ENCODE results near the gene EEFSEC. TPM values are rescaled to one million over a fixed set of nuclear protein-coding genes. Genes with fewer than 3 reads are reported as not detected.

EEFSEC gene
- total RNA-seq, 1 donor from 2014 or later: 7.1 TPM

DNA sequence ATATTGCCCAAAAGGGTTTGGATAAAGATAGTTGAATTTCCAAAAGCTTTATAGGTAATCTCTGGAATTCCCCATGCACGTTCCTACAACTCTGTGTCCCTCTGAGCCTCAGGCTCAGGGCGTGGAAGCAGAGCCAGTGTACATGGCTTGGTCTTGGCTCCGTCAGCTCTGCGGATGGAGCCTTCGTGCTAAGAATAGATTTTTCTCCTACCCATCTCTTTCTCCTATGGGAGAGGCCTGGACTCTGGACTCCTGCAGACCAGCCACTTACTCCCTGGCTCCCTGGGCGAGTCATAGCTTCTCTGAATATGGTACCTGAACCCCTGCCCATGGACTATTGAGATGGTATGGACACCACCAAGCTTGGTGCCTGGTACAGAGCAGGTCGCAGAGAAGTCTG lies 99.9 kb downstream of the EEFSEC start:
- H3K27me3 Mint-ChIP-seq (ENCODE audit: unreplicated experiment): peaks cover 6% of the 10 kb centered on the region
- no peaks in the 10 kb centered on the region for H3K36me3 Mint-ChIP-seq (ENCODE audit: low read depth, unreplicated experiment)
- H3K4me1 Mint-ChIP-seq (ENCODE audit: unreplicated experiment): peaks cover 36% of the 10 kb centered on the region
- DNase-seq (ENCODE audit: low spot score): no peak
- no peak overlapping the region for H3K27ac Mint-ChIP-seq (ENCODE audit: unreplicated experiment)
- H3K9me3 Mint-ChIP-seq (ENCODE audit: unreplicated experiment): no peaks in the 10 kb centered on the region
- TF ChIP-seq, protein P1, sequence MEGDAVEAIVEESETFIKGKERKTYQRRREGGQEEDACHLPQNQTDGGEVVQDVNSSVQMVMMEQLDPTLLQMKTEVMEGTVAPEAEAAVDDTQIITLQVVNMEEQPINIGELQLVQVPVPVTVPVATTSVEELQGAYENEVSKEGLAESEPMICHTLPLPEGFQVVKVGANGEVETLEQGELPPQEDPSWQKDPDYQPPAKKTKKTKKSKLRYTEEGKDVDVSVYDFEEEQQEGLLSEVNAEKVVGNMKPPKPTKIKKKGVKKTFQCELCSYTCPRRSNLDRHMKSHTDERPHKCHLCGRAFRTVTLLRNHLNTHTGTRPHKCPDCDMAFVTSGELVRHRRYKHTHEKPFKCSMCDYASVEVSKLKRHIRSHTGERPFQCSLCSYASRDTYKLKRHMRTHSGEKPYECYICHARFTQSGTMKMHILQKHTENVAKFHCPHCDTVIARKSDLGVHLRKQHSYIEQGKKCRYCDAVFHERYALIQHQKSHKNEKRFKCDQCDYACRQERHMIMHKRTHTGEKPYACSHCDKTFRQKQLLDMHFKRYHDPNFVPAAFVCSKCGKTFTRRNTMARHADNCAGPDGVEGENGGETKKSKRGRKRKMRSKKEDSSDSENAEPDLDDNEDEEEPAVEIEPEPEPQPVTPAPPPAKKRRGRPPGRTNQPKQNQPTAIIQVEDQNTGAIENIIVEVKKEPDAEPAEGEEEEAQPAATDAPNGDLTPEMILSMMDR (IDR thresholded peaks at IDR 0.05; ENCODE audit: unreplicated experiment): no peak
- H3K4me3 Mint-ChIP-seq (ENCODE audit: unreplicated experiment): no peak overlapping the region

- H3K4me3 Mint-ChIP-seq (ENCODE audit: unreplicated experiment): peak overlapping the region; percentile 23
These were observed 100.8 kb downstream of the EEFSEC start for GRCh38 chr3:128254066-128254590.

GRCh38 chr3:128254967-128255366 lies 101.7 kb downstream of the EEFSEC start:
- Mint-ChIP-seq H3K4me1 (ENCODE audit: unreplicated experiment) (peaks cover 34% of the 10 kb centered on the region), H3K4me3 (ENCODE audit: unreplicated experiment) (no peak overlapping the region), H3K36me3 (ENCODE audit: low read depth, unreplicated experiment) (no peaks in the 10 kb centered on the region), H3K27me3 (ENCODE audit: unreplicated experiment) (peaks cover 8% of the 10 kb centered on the region), H3K27ac (ENCODE audit: unreplicated experiment) (no peak overlapping the region), H3K9me3 (ENCODE audit: unreplicated experiment) (no peaks in the 10 kb centered on the region)
- TF ChIP-seq, protein P1 (IDR thresholded peaks at IDR 0.05; ENCODE audit: unreplicated experiment): no peak
- DNase-seq (ENCODE audit: low spot score): no peak

More at GRCh38 chr3:128254066-128254590, 100.8 kb downstream of the EEFSEC start:
- Mint-ChIP-seq H3K36me3 (ENCODE audit: low read depth, unreplicated experiment) (no peaks in the 10 kb centered on the region), H3K4me1 (ENCODE audit: unreplicated experiment) (peaks cover 34% of the 10 kb centered on the region), H3K27ac (ENCODE audit: unreplicated experiment) (no peak overlapping the region), H3K27me3 (ENCODE audit: unreplicated experiment) (peaks cover 8% of the 10 kb centered on the region), H3K9me3 (ENCODE audit: unreplicated experiment) (no peaks in the 10 kb centered on the region)
- TF ChIP-seq, protein P1 (IDR thresholded peaks at IDR 0.05; ENCODE audit: unreplicated experiment): no peak
- no peak for DNase-seq (ENCODE audit: low spot score)

- H3K27ac Mint-ChIP-seq (ENCODE audit: unreplicated experiment): no peak overlapping the region
These were observed 102.8 kb downstream of the EEFSEC start for GRCh38 chr3:128256131-128256530.

DNA sequence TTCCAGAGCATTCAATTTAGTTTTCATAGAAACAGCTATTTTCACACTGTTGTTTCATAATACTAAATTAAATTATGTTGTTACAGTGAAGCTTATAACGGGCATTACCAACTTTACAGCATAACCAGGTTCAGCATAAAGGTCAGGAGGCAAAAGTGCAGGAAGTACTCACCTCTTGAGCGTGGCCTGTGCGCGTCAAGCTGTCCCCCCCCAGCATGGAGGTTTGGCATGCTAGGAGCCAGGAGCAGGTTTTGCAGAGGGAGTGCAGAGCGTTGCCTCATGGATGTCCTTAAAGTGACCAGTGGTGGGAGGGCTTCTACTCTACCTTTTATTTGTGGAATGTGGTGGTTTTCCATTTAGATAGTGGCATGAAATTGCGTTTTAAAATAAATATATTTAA lies 104.4 kb downstream of the EEFSEC start:
- Mint-ChIP-seq H3K27ac (ENCODE audit: unreplicated experiment) (no peak overlapping the region), H3K27me3 (ENCODE audit: unreplicated experiment) (peaks cover 8% of the 10 kb centered on the region), H3K4me1 (ENCODE audit: unreplicated experiment) (peaks cover 25% of the 10 kb centered on the region), H3K36me3 (ENCODE audit: low read depth, unreplicated experiment) (no peaks in the 10 kb centered on the region), H3K9me3 (ENCODE audit: unreplicated experiment) (no peaks in the 10 kb centered on the region), H3K4me3 (ENCODE audit: unreplicated experiment) (no peak overlapping the region)
- no peak for DNase-seq (ENCODE audit: low spot score)
- TF ChIP-seq, protein P1 (IDR thresholded peaks at IDR 0.05; ENCODE audit: unreplicated experiment): no peak

More at GRCh38 chr3:128256131-128256530, 102.8 kb downstream of the EEFSEC start:
- H3K4me1 Mint-ChIP-seq (ENCODE audit: unreplicated experiment): peaks cover 34% of the 10 kb centered on the region
- H3K27me3 Mint-ChIP-seq (ENCODE audit: unreplicated experiment): peaks cover 8% of the 10 kb centered on the region
- TF ChIP-seq, protein P1 (IDR thresholded peaks at IDR 0.05; ENCODE audit: unreplicated experiment): no peak
- H3K36me3 Mint-ChIP-seq (ENCODE audit: low read depth, unreplicated experiment): no peaks in the 10 kb centered on the region
- H3K4me3 Mint-ChIP-seq (ENCODE audit: unreplicated experiment): no peak overlapping the region
- H3K9me3 Mint-ChIP-seq (ENCODE audit: unreplicated experiment): no peaks in the 10 kb centered on the region
- no peak for DNase-seq (ENCODE audit: low spot score)
